HG03354 (cell line): Measurements from ENCODE around the gene CYP19A1.
A peak's percentile ranks its signal among the peaks of the same experiment; 100 is the strongest.
"Not testable (repeated sequence)": the region's sequence is repeated elsewhere in the genome, so short reads cannot be mapped to it uniquely, and the experiment has no call there.

Experiments used
- ATAC-seq: cut with Tn5 transposase; IDR thresholded peaks from one replicate; pipeline ENCODE4 v1.9.1; 2021; ENCODE audit warnings: mild to moderate bottlenecking; ENCODE audit not compliant: unreplicated experiment, poor library complexity, severe bottlenecking

The CYP19A1 gene

GRCh38 chr15:51193526-51193925 is 144.9 kb downstream of the CYP19A1 start:
- ATAC-seq, result no peak

GRCh38 chr15:51192521-51193280 is 145.7 kb downstream of the CYP19A1 start:
- peak; percentile 67 for ATAC-seq

DNA sequence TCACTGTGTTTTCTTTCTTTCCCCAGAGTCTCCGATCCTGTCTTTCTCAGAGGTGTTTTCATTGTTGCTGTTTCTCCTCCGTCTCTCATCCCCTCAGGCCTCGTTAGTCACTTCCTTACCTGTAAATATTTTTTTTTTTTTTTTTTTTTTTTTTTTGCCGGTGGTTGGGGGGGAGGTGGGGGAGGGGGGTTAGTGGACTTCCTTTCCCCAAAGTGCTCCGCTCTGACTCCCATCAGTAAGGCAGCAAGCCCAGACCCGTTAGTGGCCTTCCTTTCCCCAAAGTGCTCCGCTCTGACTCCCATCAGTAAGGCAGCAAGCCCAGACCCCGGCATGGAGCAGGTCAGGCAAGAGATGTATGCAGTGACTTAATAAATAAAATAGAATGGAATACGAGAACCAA is 146.6 kb downstream of the CYP19A1 start:
- ATAC-seq, result no peak

- no peak for ATAC-seq
Measured at GRCh38 chr15:51191072-51191670, 147.2 kb downstream of the CYP19A1 start.

DNA sequence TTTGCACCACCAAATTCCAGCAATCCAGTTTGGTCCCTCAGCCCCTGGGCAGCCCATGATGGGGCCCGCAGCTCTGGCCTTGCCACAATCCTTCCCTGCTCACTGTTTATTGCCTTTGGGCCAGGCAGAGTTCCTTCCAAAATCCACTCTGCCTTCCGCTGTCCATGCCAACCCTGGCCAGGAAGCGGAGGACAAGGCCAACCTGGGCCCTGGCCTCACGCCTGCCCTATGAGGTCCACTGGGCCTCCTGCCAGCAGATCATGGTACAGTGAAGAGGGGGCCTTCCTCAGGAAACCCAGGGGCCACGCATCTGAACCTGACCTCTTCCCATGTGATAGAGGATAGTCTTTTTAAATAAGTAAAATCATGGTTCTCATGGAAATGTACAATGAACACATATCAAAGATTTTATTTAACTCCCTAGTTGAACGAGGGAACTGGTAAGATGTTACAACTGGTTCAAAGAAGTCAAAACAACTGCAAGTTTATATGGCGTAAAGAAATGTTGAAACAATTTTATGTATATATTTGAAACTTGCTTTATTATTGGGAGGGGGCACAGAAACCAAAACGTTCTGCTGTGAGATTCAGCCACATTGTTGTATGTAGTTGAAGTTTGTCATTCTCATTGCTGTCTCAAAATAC is 147.8 kb downstream of the CYP19A1 start:
- no peak for ATAC-seq

DNA sequence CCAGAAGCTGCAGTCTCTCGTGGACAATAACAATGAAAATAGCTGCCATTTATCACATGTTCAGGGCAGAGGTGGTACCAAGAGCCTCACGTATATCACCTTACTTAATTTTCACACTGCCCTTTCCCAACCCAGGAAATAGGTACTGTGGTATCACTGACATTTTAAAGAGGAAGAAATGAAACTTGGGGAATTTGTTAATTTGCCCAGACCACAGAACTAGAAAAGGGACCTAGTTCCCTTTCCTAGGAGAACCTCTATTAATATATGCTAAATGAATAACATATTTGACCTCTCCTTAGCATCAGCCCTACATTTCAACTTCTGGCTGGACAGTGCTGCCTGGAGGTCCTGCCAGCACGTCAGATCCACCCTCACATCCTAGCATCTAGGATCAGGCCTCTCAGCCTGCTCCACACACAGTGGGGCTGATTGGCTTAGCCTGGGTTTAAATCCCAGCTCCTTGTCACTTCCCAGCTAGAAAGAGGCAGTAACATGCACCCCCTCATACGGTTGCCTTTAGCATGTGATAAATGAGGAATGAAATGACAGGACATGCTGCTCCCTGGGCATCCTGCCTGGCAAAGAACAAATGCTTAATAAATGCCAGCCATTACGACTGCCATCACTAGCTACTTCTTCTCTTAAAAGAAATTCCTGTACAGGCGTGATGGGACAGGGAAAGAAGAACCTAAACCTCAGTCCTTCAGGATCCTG is 148.6 kb downstream of the CYP19A1 start:
- ATAC-seq, result no peak

DNA sequence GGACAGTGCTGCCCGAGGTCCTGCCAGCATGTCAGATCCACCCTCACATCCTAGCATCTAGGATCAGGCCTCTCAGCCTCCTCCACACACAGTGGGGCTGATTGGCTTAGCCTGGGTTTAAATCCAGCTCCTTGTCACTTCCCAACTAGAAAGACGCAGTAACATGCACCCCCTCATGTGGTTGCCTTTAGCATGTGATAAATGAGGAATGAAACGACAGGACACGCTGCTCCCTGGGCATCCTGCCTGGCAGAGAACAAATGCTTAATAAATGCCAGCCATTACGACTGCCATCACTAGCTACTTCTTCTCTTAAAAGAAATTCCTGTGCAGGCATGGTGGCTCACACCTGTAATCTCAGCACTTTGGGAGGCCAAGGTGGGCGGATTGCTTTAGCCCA is 149.6 kb downstream of the CYP19A1 start:
- not testable (repeated sequence) for ATAC-seq

GRCh38 chr15:51186891-51187290 is 151.5 kb downstream of the CYP19A1 start:
- no peak for ATAC-seq

- no peak for ATAC-seq
Measured at GRCh38 chr15:51186181-51186705, 152.2 kb downstream of the CYP19A1 start.

GRCh38 chr15:51185213-51186159 is 152.9 kb downstream of the CYP19A1 start:
- no peak for ATAC-seq

DNA sequence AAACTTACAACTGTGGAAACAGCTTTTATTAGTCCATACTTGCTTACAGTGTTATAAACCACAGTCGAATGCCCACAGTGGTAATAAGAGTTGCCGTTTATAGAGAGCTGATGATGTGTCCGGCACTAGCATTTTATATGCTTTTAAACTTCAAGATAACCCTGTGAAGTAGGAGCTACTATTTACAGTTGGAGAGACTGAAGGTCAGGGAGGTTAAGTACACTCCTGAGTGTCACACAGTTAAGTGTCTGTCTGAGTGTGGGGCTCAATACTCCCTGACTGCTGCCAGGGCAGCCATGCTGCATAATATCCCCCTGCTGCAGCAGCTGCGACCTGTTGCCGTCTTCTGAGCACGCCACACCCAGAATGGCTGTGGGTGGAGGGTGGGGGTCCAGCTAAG is 153.8 kb downstream of the CYP19A1 start:
- no peak for ATAC-seq

DNA sequence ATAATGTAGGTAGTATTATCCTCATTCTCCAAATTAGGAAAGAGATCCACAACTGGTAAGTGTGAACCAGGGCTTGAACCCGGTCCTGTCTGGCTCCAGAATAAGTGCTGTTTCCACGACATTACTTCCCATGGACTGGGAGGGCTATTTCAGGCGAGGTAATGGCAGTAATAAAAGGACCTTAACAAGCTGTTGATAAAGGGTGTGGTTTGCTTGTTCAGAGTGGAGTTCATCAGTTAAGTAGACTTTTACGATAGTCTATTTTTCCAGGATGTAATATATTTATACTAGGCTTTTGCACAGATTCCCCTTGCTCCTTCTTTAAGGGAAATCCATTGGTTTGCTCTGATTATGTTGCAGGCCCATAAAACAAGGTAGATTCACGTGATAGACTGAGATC is 155.3 kb downstream of the CYP19A1 start:
- ATAC-seq, result no peak

GRCh38 chr15:51181905-51182304 is 156.5 kb downstream of the CYP19A1 start:
- no peak for ATAC-seq

DNA sequence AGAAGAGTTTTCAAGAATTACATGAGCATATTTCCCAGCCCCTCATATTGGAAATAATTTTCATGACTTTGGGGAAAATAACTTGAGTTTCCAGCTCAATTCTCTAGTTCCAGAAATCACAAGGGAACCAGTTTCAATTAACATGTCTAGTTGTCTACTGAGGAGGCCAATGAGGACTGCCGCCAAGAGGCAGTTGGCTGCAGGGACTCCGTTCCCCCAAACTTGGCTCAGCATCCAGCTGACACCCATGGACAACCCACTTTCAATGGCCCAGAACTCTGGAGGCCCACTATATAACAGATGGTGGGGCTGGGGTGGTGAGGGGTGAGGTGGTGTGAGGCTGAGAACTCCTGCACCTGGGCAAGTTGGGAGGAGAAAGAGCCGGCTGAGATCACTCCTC is 157.2 kb downstream of the CYP19A1 start:
- ATAC-seq, result no peak

- no peak for ATAC-seq
Measured at GRCh38 chr15:51180534-51180933, 157.9 kb downstream of the CYP19A1 start.

DNA sequence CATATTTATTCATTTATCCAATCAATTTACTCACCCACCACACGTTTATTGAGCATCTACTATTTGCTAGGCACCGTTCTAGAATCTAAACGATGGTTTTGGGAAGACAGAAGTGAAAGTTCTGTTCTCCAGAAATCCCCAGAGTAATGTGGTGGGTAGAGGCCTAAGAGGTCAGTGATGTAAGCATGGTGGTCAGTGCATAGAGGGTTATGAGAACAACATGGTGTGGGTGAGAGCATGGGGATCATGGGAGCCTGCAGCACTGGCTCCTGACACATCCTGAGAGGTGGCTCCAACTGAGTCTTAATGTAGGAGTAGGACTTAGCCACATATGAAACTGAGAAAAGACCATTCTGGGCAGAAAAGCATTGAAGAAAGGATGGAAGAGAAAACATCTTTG is 158.4 kb downstream of the CYP19A1 start:
- ATAC-seq, result no peak

- no peak for ATAC-seq
Measured at GRCh38 chr15:51172193-51172592, 166.2 kb downstream of the CYP19A1 start.

GRCh38 chr15:51171634-51171932 is 166.8 kb downstream of the CYP19A1 start:
- ATAC-seq, result no peak

DNA sequence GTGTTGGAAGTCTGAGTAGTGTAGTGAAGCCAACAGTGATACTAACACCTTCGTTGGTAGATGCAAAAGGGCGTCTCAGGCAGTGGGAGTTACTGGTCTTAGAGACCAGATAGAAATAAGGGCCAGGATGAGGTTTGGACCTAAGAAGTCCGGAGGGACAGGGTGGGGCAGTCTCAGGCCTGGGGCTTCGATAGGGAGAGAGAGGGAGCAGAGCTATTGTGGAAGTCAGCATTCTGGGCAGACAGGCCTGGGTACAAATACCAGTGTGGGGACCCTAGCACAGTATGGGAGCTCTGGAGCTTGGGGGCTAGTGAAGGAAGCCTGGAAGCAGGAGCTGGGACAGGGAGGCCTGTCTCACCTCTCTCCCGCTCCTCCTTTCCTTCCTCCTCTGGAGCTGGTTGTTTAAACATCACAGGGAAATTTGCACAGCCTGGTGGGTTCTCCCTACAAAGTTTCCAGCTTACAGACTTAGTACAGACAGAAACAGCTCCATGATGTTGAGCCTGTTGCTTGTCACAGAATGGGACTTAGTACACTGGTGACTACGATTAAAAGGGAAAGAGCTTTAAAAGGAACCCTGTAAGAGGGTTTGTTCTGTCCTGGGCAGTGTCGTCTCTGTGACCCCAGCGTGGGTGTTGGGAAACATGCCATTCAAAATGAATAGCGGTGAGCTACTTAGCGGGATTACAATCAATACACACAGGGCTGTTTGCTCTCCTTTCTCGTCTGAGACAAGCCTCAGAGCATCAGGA is 167.3 kb downstream of the CYP19A1 start:
- ATAC-seq, result no peak
